Measurements from ENCODE around the gene LMAN2.
A peak's percentile ranks its signal among the peaks of the same experiment; 100 is the strongest.

LMAN2 gene

DNA sequence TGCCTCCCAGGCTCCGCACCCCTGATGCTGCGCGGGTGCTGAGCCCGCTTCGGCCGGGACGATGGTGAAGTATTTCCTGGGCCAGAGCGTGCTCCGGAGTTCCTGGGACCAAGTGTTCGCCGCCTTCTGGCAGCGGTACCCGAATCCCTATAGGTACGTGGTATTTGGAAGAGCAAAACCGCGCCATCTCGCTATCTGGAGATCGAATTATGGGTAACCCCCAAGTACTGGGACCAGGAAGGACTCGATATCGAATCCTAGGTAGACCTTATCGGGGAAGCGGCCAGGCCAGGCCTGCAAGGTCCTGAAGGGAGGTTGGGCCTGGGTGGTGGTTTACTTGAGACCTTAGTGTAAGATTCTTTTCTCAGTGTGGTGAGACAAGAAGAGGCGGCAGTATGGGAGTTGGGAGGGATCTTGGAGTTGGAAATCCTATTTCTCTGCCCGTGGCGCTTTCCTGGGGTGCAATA is 47.5 kb downstream of the LMAN2 start:
- Histone ChIP-seq H3K27ac (ENCODE audit: low read length) (no peak overlapping the region), H3K36me3 (ENCODE audit: control insufficient read depth, insufficient read depth, low read length) (peaks cover 14% of the 10 kb centered on the region; the same call in 1 of the 2 replicates), H3K9me3 (ENCODE audit: control insufficient read depth, insufficient read depth, low read length) (no peaks in the 10 kb centered on the region), H3K27me3 (ENCODE audit: control insufficient read depth, insufficient read depth, low read length) (no peaks in the 10 kb centered on the region), H3K4me3 (ENCODE audit: low read length) (peak overlapping the region; percentile 80), H3K4me1 (ENCODE audit: control insufficient read depth, insufficient read depth, low read length) (0 out of 2 replicates have a peak, but pooled peaks cover 1% of the 10 kb centered on the region)
- DNase-seq (ENCODE audit: low read depth, low spot score): no peak
- no CpG with 5 or more reads among the region's 25 CpGs for WGBS (ENCODE audit: insufficient coverage, insufficient read length)

DNA sequence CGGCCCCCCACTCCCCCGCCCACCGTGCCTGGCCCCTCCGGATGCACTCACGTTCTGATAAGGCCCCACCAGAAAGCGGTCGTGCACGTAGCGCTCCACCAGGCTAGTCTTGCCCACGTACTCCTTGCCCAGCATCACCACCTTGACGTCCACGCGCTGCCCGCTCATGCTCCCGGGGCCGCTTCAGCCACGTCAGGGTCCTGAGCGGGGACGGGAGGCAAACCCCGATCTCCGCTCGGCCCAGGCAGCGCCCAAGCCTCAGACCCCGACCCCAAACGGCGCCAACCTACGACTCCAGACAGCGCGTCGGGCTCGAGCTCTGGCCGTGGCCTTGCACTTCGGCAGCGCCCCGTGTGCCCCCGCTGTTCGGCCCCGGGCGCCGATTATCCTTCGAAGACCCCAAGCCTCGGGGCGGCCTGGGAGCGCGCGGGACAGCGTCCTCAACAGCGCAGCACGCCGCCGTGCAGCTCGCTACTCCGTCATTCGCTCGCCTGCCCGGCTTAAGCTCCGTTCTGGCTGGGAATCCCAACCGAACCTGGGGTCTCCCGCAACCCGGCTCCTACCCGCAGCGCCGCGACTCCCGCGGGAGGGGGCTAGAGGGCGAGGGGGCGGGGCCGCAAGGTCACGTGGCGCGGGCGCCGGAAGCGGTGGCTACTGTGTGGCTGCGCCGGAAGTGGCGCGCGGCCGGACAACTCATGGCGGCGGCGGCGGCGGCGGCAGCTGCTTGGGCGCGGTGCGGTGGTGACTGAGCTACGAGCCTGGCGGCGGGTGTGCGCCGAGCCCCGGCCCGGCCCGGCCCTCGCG is 48.1 kb downstream of the LMAN2 start, which contains the start of the genes PRELID1 and RAB24:
Gene PRELID1 (plus strand): TSS at position 679 of the 804 bp plus-strand sequence. CDS start 187 bp downstream, outside the sequence.
Gene RAB24 (minus strand): TSS at position 599 of the 804 bp plus-strand sequence. CDS start 431 bp downstream, at position 168.
- WGBS (ENCODE audit: insufficient coverage, insufficient read length): no CpG with 5 or more reads among the region's 100 CpGs
- no peak for DNase-seq (ENCODE audit: low read depth, low spot score)
- Histone ChIP-seq H3K9me3 (ENCODE audit: control insufficient read depth, insufficient read depth, low read length) (no peaks in the 10 kb centered on the region), H3K4me3 (ENCODE audit: low read length) (peak within 1 kb of the TSS; percentile 80), H3K27me3 (ENCODE audit: control insufficient read depth, insufficient read depth, low read length) (no peaks in the 10 kb centered on the region), H3K36me3 (ENCODE audit: control insufficient read depth, insufficient read depth, low read length) (peaks cover 14% of the 10 kb centered on the region; the same call in 1 of the 2 replicates), H3K27ac (ENCODE audit: low read length) (no peak within 1 kb of the TSS), H3K4me1 (ENCODE audit: control insufficient read depth, insufficient read depth, low read length) (peaks cover 3% of the 10 kb centered on the region; the same call in 1 of the 2 replicates)

DNA sequence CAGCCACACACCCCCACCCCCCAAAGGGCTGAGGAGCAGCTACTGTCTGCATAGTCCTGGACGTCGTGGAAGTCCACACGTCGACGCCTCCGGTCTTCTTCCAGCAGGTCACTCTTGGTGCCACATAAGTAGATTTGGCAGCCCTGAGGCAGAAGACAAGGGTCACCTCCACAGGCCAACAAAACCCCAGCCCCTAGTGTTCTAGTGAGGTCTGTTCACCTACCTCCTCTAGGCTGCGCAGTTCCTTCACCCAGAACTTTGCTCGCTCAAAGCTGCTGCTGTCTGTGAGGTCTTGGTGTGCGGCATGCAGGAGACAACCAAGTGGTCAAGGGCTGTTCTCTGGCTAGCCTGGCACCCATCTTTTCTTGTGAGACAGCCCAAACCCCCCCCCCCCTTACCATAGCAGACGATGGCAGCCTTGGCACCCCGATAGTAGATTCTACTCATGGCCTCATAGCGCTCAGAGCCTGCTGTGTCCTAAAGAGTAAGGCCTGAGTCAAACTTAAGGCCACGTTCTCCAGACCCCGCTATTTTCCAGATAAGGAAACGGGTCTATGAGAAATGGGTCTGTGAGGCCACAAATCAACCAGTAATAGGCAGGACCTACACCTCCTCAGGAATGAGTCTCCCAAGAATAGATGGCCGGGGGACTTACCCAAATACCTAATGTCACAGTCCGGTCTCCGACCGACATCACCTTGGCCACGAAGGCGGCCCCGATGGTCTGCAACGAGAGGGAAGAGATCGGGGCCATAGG is 48.9 kb downstream of the LMAN2 start:
- Histone ChIP-seq H3K36me3 (ENCODE audit: control insufficient read depth, insufficient read depth, low read length) (peaks cover 14% of the 10 kb centered on the region; the same call in 1 of the 2 replicates), H3K9me3 (ENCODE audit: control insufficient read depth, insufficient read depth, low read length) (no peaks in the 10 kb centered on the region), H3K27me3 (ENCODE audit: control insufficient read depth, insufficient read depth, low read length) (no peaks in the 10 kb centered on the region), H3K27ac (ENCODE audit: low read length) (no peak overlapping the region), H3K4me1 (ENCODE audit: control insufficient read depth, insufficient read depth, low read length) (peaks cover 3% of the 10 kb centered on the region; the same call in 1 of the 2 replicates), H3K4me3 (ENCODE audit: low read length) (peak overlapping the region; percentile 80; the same call in 1 of the 2 replicates)
- no CpG with 5 or more reads among the region's 24 CpGs for WGBS (ENCODE audit: insufficient coverage, insufficient read length)
- DNase-seq (ENCODE audit: low read depth, low spot score): no peak

DNA sequence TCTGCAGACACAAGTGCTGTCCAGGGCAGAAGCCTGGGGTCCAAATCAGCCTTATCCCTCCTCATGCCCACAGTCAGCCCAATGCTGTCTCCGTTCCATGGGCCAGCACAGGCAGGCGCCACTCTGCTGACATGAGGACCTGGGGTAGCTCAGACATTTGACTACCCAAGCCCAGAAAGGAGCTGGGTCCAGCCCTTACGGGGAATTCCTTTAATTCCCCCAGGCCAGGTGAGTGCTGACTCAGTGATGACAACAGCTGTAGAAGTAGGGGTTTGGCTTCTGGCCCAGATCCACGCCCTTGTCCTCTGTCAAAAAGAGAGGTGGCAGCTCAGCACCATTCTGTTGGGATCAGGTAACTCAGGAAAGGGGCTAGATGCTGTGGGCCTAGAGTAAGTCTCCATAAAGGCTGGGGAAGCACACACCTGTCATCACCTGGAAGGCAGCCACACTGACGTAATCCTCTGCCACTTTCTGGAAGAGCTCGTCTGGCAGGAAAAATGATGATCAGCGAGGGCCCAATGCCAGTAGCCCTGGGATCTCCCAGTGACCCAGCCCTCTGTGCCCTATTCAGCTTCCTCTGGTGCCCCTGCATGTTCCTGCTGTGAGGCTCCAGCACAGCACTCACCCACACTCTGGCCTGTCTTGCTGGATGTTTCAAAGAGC is 49.8 kb downstream of the LMAN2 start:
- WGBS (ENCODE audit: insufficient coverage, insufficient read length): no CpG with 5 or more reads among the region's 7 CpGs
- H3K36me3 ChIP-seq (ENCODE audit: control insufficient read depth, insufficient read depth, low read length): peaks cover 12% of the 10 kb centered on the region; the same call in 1 of the 2 replicates
- H3K4me1 ChIP-seq (ENCODE audit: control insufficient read depth, insufficient read depth, low read length): peaks cover 3% of the 10 kb centered on the region; the same call in 1 of the 2 replicates
- no peak overlapping the region for H3K4me3 ChIP-seq (ENCODE audit: low read length)
- no peak for DNase-seq (ENCODE audit: low read depth, low spot score)
- no peaks in the 10 kb centered on the region for H3K9me3 ChIP-seq (ENCODE audit: control insufficient read depth, insufficient read depth, low read length)
- no peak overlapping the region for H3K27ac ChIP-seq (ENCODE audit: low read length)
- no peaks in the 10 kb centered on the region for H3K27me3 ChIP-seq (ENCODE audit: control insufficient read depth, insufficient read depth, low read length)

DNA sequence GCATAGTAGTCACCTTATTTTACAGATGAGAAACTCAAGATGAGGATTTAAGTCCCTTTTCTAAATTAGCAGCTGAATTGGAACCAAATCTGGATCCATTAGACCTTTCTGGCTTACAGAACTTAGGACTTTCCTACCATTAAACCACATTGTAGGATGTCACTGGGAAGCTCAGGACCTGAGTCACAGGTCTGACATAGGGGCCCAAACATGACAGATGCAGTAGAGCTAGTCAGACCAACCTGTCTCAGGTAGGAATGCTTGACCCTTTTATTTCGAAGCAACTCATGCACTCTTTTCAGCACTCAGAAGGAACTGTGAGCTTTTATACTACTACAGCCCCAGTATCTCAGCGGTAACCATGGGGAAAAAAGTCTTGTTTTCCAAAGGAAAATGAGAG is 50.5 kb downstream of the LMAN2 start:
- Histone ChIP-seq H3K27ac (ENCODE audit: low read length) (no peak overlapping the region), H3K4me3 (ENCODE audit: low read length) (no peak overlapping the region), H3K36me3 (ENCODE audit: control insufficient read depth, insufficient read depth, low read length) (peaks cover 12% of the 10 kb centered on the region; the same call in 1 of the 2 replicates), H3K27me3 (ENCODE audit: control insufficient read depth, insufficient read depth, low read length) (no peaks in the 10 kb centered on the region), H3K9me3 (ENCODE audit: control insufficient read depth, insufficient read depth, low read length) (no peaks in the 10 kb centered on the region), H3K4me1 (ENCODE audit: control insufficient read depth, insufficient read depth, low read length) (peaks cover 3% of the 10 kb centered on the region; the same call in 1 of the 2 replicates)
- WGBS (ENCODE audit: insufficient coverage, insufficient read length): no CpG with 5 or more reads among the region's 2 CpGs
- DNase-seq (ENCODE audit: low read depth, low spot score): no peak

DNA sequence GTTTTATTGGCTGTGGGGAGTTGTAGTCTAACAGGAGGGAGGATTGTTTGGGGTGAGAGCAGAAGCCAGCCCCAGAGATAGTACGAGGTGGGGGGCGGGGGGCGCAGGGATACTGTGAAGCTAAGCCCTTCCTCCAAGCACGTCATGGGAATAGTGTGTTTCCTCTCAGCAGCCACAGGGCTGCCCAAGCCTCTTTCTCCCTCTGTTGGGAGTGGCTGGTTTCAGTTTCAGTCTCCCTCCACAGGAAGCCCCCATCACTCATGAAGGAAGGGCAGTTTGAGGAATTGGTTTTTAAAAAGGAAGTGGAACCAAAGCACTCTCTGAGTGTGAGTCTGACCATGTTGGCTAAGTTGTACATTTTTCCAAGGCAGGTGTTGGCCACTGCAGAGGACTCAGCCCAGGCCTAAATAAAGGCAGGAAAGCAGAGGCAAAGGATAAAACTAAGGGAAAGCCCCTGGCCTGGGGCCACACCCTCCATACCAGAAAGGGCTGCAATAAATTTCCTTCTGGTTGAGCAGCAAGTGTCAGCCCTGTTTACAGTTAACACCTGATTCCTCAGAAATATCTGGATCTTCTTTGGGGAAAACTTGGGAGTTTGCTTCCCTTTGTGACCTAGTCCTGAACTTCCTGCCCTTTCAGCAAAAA is 51.1 kb downstream of the LMAN2 start:
- no peak for DNase-seq (ENCODE audit: low read depth, low spot score)
- peaks cover 13% of the 10 kb centered on the region; the same call in 1 of the 2 replicates for H3K36me3 ChIP-seq (ENCODE audit: control insufficient read depth, insufficient read depth, low read length)
- no peak overlapping the region for H3K27ac ChIP-seq (ENCODE audit: low read length)
- WGBS (ENCODE audit: insufficient coverage, insufficient read length): no CpG with 5 or more reads among the region's 4 CpGs
- H3K4me3 ChIP-seq (ENCODE audit: low read length): no peak overlapping the region
- peaks cover 3% of the 10 kb centered on the region; the same call in 1 of the 2 replicates for H3K4me1 ChIP-seq (ENCODE audit: control insufficient read depth, insufficient read depth, low read length)
- H3K9me3 ChIP-seq (ENCODE audit: control insufficient read depth, insufficient read depth, low read length): no peaks in the 10 kb centered on the region
- no peaks in the 10 kb centered on the region for H3K27me3 ChIP-seq (ENCODE audit: control insufficient read depth, insufficient read depth, low read length)

DNA sequence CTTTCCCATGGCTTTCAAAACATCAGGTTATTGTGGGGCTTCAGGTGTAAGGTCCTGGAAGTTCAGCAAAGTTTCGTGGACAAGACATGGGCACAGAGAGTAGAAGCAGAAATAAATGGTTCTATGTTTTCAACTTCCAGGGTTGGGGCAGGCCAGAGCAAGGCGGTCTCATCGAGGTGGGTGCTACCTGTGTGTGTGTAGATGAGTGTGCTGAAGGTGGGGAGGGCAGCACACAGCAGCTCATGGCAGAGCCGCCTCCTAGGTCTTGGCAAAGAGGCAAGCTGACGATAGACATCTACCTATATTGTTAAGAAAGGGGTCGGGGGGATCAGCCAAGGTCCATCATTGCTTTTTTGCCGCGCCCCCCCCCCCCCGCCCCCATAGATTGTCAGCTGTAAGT is 51.8 kb downstream of the LMAN2 start:
- no peak overlapping the region for H3K4me3 ChIP-seq (ENCODE audit: low read length)
- WGBS (ENCODE audit: insufficient coverage, insufficient read length): no CpG with 5 or more reads among the region's 9 CpGs
- peaks cover 3% of the 10 kb centered on the region; the same call in 1 of the 2 replicates for H3K4me1 ChIP-seq (ENCODE audit: control insufficient read depth, insufficient read depth, low read length)
- no peak overlapping the region for H3K27ac ChIP-seq (ENCODE audit: low read length)
- no peaks in the 10 kb centered on the region for H3K27me3 ChIP-seq (ENCODE audit: control insufficient read depth, insufficient read depth, low read length)
- peaks cover 20% of the 10 kb centered on the region; the same call in 1 of the 2 replicates for H3K36me3 ChIP-seq (ENCODE audit: control insufficient read depth, insufficient read depth, low read length)
- no peak for DNase-seq (ENCODE audit: low read depth, low spot score)
- H3K9me3 ChIP-seq (ENCODE audit: control insufficient read depth, insufficient read depth, low read length): no peaks in the 10 kb centered on the region

DNA sequence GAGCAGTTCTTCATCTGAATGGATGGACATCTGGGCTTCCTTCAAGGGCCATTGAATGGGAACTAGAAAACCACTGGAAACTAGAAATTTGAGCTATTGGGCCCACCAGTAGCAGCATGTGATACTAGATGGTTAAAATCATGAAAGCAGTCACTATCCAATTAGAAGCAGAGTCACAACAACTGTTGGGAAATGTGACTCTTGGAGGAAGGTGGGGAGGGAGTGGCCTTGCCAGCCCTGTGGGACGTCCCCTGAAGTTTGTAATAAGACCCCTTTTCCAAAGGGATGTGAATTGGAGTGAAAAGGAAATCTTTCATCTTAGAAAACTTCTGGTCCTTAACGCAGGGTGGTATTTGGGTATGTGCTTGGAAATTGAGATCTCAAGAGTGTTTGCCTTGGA is 53.5 kb downstream of the LMAN2 start:
- H3K27me3 ChIP-seq (ENCODE audit: control insufficient read depth, insufficient read depth, low read length): no peaks in the 10 kb centered on the region
- no peak overlapping the region for H3K4me3 ChIP-seq (ENCODE audit: low read length)
- peaks cover 34% of the 10 kb centered on the region for H3K36me3 ChIP-seq (ENCODE audit: control insufficient read depth, insufficient read depth, low read length)
- no peaks in the 10 kb centered on the region for H3K9me3 ChIP-seq (ENCODE audit: control insufficient read depth, insufficient read depth, low read length)
- no peak overlapping the region for H3K27ac ChIP-seq (ENCODE audit: low read length)
- no CpG with 5 or more reads among the region's 2 CpGs for whole genome bisulfite sequencing (ENCODE audit: insufficient coverage, insufficient read length)
- DNase-seq (ENCODE audit: low read depth, low spot score): no peak
- H3K4me1 ChIP-seq (ENCODE audit: control insufficient read depth, insufficient read depth, low read length): peaks cover 3% of the 10 kb centered on the region; the same call in 1 of the 2 replicates

DNA sequence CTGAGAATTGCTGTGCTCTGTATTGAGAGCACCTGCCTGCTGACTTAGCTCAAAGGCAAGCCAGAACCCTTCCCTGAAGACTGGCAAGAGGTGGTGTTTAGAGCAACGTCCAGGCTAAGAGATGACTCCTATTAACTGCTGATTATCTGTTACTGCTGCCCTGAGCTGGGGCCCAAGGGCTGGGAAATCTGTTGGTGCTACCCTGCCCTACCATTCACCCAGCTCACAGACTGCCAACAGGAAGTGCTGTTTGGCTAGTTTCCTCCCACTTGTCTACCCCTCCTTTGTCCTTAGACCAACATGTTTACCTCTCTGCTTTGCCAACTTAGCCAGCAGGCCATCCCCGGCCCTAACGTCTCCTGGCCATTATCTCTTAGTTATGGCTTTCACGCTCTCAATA is 54.9 kb downstream of the LMAN2 start:
- Histone ChIP-seq H3K27me3 (ENCODE audit: control insufficient read depth, insufficient read depth, low read length) (no peaks in the 10 kb centered on the region), H3K4me1 (ENCODE audit: control insufficient read depth, insufficient read depth, low read length) (peaks cover 3% of the 10 kb centered on the region; the same call in 1 of the 2 replicates), H3K4me3 (ENCODE audit: low read length) (no peak overlapping the region), H3K27ac (ENCODE audit: low read length) (no peak overlapping the region), H3K36me3 (ENCODE audit: control insufficient read depth, insufficient read depth, low read length) (peaks cover 42% of the 10 kb centered on the region), H3K9me3 (ENCODE audit: control insufficient read depth, insufficient read depth, low read length) (no peaks in the 10 kb centered on the region)
- no CpG with 5 or more reads among the region's 4 CpGs for WGBS (ENCODE audit: insufficient coverage, insufficient read length)
- DNase-seq (ENCODE audit: low read depth, low spot score): no peak
